LNCAP (cell line): Measurements from ENCODE around the gene MIER2.

Experiments used
- TF ChIP-seq, protein P1 (sequence below): fragments of 450-650 bp; IDR thresholded peaks from 2 replicates; pipeline ENCODE4 v1.5.1; 2017; ENCODE audit warnings: mild to moderate bottlenecking

The MIER2 gene

DNA sequence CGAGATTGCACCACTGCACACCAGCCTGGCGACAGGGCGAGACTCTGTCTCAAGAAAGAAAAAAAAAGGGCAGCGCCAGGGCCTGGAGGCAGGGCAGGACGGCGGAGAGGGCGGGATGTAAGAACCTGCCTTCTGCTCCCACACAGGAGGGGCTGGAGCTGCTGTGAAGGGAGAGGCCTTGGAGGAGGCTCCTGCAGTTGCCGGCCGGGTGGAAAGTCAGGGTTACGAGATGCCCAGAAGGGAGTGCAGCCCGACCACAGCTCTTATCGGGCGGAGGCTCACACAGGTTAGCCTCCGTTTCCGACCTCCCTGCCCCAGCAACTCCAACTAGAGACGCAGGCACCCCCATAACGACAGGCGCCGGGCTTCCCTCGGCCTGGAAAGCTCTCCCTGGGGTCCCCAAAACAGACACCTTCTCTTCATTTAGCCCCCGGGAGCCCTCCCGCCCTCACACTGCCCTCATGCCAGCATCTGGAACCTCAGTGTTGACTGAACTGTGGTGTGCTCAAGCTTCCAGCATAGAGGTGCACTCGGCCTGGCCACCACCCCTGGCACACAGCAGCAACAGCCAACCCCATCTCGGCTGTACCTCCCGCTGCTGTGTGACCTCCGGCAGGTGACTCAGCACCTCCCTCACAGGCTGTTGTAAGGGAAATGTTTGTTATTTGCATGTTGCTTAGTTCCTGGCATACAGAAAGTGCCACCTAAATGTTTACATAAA, 54.8 kb downstream of the MIER2 start:
- TF ChIP-seq, protein P1, sequence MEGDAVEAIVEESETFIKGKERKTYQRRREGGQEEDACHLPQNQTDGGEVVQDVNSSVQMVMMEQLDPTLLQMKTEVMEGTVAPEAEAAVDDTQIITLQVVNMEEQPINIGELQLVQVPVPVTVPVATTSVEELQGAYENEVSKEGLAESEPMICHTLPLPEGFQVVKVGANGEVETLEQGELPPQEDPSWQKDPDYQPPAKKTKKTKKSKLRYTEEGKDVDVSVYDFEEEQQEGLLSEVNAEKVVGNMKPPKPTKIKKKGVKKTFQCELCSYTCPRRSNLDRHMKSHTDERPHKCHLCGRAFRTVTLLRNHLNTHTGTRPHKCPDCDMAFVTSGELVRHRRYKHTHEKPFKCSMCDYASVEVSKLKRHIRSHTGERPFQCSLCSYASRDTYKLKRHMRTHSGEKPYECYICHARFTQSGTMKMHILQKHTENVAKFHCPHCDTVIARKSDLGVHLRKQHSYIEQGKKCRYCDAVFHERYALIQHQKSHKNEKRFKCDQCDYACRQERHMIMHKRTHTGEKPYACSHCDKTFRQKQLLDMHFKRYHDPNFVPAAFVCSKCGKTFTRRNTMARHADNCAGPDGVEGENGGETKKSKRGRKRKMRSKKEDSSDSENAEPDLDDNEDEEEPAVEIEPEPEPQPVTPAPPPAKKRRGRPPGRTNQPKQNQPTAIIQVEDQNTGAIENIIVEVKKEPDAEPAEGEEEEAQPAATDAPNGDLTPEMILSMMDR = no peak

DNA sequence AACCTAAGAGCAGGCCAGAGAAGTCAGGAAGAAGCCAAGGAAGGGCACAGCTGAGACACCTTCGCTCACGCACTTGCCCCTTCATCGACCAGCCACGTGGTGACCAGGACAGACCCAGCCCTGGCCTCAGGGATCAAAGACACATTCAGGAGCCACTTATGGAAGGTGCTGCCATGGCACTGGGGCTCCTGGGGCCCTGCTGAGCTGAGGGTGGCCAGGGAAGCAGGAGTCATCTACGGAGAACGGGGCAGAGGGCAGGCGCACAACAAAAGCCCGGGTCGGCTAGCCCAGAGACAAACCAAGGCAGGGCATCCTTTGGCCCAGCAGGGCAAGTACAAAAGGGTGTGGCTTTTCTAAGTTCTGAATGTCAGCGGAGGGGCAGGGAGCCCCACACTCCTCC, 55.7 kb downstream of the MIER2 start:
- TF ChIP-seq, protein P1 = no peak

DNA sequence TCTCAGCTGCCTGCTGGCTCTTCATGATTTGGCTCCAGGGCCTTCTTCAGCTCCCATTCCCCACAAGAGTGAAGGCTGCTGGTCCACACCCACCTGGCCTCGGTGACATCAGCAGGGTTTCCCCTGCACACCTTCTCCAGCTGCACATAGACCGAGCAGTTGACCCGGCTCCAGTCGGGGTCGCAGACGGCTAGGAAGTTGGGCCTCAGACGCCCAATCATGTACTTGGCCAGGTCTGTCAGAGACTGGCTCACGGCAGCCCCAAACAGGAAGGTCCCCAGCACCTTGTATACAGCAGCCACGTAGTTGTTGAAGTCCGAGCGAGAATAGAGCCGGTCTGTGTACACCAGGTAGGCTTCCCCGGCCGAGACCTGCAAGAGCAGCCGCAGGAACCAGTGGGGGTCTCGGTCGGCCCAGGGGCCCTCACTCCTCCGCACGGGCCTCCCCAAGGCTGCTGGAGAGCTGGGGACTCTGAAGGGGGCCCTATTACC, 57.2 kb downstream of the MIER2 start:
- TF ChIP-seq, protein P1 = no peak

DNA sequence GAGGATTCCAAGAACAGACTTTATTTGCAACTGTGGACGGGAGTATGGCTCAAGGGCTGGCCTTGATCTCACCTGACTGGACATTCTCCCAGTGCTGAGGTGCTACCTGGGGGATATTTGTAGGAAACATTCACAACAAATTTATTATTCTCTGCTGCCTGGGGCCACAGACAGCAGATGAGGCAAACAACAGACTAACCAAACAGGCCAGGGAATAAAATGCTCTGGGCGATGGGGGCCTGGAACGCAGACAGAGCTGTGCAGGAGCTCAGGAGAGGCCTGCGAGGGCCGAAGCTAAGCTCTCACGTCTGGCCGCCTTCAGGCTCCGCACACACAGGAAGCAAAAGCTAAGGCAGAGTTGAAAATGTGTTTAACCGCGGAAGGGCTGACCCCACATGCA, 61.2 kb downstream of the MIER2 start:
- TF ChIP-seq, protein P1 = no peak

DNA sequence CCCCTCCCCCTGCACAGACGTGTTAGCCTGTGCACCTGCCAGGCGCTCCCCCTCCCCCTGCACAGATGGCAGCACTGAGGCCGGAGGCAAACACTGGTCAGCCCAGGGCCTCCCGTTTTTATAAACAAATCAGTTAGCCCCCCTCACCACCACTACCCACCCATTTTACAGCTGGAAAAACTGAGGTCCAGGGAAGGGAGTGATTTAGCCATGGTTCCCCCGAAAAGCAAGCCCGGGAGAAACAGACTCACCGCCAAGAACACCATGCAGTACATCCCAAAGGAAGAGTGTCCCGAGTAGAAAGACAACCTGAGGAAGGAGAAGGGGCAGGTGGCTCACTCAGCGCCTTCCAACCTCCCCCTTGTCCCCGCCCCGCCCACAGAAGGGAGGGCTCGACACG, 62.1 kb downstream of the MIER2 start:
- TF ChIP-seq, protein P1 = no peak

DNA sequence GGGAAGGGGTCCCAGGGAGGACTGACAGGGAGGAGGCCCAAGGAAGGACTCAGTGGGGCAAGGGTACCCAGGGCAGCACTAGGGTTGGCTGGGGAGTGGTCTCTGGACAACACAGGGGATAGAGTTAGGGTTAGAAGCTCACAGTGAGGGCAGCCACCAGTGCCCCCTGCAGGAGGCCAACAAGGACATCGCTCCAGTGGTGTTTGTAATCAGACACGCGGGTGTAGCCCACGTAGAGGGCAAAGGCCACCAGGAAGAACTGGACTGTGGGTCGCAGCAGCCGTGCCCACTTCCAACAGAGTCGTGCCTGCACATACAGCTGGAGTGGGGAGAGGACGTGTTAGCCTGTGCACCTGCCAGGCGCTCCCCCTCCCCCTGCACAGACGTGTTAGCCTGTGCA, 62.6 kb downstream of the MIER2 start:
- TF ChIP-seq, protein P1 = no peak

DNA sequence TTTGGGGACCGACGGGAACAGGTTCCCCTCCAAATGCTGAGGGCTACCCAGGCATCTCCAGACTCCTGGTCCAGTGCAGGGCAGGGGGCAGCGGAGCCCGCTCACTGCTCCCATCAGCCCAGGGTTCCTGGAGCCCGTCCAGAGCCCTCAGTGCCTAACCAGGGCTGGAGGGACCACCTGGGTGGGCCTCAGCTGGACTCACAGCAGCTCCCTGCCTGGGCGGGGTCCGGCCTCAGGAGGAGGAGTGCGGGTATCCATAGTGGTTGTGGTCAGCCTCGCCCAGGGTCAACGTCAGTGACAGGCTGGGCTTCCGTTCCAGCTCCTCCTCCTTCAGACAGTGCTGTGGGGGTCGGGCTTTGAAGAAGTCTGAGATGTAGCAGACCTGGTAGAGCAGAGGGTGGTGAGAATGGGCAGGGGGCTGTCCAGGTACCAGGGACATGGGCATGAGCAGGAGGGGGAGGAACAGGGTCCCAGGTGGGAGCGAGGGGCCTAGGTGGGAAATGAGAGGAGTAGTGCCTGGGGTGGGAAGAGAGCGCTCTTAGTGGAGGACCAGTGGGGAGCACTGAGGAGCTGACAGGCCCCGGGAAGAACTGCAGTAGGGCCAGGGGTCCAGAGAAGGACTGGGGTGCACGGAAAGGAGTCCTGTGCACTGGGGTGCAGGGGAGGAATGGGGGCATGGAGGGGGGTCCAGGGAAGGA, 63.3 kb downstream of the MIER2 start:
- TF ChIP-seq, protein P1 = no peak
